ENCODE results near the gene EPHX1.
A peak's percentile ranks its signal among the peaks of the same experiment; 100 is the strongest.

Gene EPHX1

DNA sequence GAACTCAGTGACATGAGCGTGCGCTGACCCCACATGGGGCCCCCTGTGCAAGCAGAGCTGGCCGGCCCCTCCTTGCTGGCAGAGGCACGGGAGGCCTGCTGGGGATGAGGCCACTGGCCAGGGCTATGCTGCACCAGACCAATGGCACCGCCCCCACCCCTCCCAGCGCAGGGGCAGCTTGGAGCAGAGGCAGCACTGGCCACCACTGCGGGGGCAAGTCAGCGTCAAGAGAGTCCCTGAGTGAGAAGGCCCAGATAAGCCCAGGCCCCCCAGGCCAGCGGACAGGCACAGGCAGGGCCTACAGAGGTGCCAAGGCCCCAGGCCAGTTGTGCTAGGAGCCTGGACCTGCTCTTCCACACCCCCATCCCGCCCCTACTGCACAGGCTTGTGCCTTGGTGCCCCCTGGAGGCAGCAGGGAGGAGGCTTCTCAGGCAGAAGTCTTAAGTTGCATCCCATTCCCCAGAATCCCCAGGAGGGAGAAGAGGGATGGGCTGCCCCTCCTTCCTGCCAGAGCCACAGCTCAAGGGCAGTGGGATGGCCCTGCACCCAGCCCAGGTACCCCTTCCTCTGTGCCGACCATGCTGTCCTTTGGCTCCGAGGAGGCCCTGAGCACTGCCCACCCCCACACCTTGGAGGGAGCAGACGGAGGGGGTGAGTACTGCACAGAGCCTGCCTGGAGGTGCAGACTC, 35.8 kb downstream of the EPHX1 start:
- H3K9me3 ChIP-seq (ENCODE audit: low read length) = no peaks in the 10 kb centered on the region
- H3K36me3 ChIP-seq (ENCODE audit: insufficient read depth, low read length) = peaks cover 56% of the 10 kb centered on the region
- H3K27ac ChIP-seq (ENCODE audit: low read depth, low read length) = peak overlapping the region; percentile 61
- H3K9ac ChIP-seq (ENCODE audit: low read length) = no peak overlapping the region
- no peaks in the 10 kb centered on the region for H3K27me3 ChIP-seq (ENCODE audit: control insufficient read depth in 1 of 2, insufficient read depth in 2 of 2, low read length in 2 of 2)
- H3K4me3 ChIP-seq (ENCODE audit: low read depth in 1 of 2, low read length in 2 of 2) = no peak overlapping the region
- peaks cover 21% of the 10 kb centered on the region for H3K4me1 ChIP-seq (ENCODE audit: insufficient read depth, low read length)

DNA sequence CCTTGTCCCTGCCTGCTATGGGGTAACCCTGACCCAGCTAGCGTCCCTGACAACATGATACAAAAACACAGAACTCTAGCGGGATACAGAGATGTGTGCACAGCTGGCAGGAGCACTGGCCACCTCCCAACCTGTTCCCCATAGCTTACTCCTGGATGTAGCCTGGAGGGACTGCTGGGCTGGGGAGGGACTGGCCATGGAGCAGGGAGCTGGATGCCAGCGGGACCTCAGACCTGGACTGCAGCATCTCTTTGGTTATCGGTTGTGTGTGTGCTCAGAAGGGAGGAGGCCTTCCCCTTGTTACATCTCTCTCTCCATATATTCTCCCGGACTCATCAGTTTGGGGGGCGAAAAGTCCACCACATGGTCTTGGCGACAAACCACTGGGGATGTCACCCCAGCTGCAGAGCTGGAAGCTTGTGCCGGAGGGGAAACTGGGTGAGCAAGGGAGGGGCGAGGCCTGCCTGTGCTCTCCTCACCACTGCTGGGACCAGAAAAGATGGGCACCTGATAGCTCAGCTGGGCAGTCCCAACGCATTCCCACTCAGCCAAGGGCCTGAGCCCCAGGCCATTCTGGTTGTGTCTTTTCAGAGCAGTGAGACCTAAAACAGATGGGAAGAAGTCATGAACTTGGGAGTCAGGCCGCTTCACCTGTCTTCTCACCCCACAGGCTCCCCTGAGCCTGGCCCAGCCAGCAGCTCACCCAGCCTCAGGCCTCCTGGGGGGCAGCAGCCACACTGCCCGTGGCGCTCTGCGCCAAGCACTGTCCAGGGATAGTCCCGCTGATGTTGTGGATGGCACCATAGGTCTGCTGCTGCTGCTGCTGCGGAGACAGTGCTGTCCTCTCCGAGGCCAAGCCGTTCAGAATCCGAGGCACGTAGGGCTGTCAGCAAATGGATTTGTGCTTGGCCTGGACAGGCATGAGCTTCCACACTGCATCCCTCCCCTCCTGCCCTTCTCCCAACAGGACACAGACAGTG, 36.7 kb downstream of the EPHX1 start:
- peaks cover 21% of the 10 kb centered on the region for H3K4me1 ChIP-seq (ENCODE audit: insufficient read depth, low read length)
- no peaks in the 10 kb centered on the region for H3K9me3 ChIP-seq (ENCODE audit: low read length)
- peaks cover 56% of the 10 kb centered on the region for H3K36me3 ChIP-seq (ENCODE audit: insufficient read depth, low read length)
- H3K27ac ChIP-seq (ENCODE audit: low read depth, low read length) = no peak overlapping the region
- H3K27me3 ChIP-seq (ENCODE audit: control insufficient read depth in 1 of 2, insufficient read depth in 2 of 2, low read length in 2 of 2) = no peaks in the 10 kb centered on the region
- H3K4me3 ChIP-seq (ENCODE audit: low read depth in 1 of 2, low read length in 2 of 2) = no peak overlapping the region
- H3K9ac ChIP-seq (ENCODE audit: low read length) = no peak overlapping the region

DNA sequence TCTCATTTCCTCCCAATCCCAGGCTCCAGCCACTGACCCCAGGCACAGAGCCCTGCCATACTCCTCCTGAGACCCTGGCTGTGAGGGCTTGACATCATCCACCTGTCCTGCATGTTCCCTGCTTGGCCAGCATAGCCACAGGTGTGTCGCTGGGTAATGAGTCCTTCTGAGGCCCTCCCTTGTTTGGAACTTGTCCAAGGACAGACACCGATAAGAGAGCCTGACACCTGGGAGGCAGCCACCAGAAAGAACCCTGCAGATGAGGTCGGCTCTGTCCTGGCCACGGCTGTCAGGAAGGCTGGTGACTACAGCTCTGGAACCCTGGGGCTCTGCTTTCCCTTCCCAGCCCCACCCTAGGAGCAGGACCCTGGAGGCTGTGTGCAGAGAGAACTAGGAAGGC, 37.7 kb downstream of the EPHX1 start:
- Histone ChIP-seq H3K4me3 (ENCODE audit: low read depth in 1 of 2, low read length in 2 of 2) (no peak overlapping the region), H3K27me3 (ENCODE audit: control insufficient read depth in 1 of 2, insufficient read depth in 2 of 2, low read length in 2 of 2) (no peaks in the 10 kb centered on the region), H3K9ac (ENCODE audit: low read length) (no peak overlapping the region), H3K9me3 (ENCODE audit: low read length) (no peaks in the 10 kb centered on the region), H3K4me1 (ENCODE audit: insufficient read depth, low read length) (peaks cover 21% of the 10 kb centered on the region), H3K36me3 (ENCODE audit: insufficient read depth, low read length) (peaks cover 55% of the 10 kb centered on the region), H3K27ac (ENCODE audit: low read depth, low read length) (no peak overlapping the region)

DNA sequence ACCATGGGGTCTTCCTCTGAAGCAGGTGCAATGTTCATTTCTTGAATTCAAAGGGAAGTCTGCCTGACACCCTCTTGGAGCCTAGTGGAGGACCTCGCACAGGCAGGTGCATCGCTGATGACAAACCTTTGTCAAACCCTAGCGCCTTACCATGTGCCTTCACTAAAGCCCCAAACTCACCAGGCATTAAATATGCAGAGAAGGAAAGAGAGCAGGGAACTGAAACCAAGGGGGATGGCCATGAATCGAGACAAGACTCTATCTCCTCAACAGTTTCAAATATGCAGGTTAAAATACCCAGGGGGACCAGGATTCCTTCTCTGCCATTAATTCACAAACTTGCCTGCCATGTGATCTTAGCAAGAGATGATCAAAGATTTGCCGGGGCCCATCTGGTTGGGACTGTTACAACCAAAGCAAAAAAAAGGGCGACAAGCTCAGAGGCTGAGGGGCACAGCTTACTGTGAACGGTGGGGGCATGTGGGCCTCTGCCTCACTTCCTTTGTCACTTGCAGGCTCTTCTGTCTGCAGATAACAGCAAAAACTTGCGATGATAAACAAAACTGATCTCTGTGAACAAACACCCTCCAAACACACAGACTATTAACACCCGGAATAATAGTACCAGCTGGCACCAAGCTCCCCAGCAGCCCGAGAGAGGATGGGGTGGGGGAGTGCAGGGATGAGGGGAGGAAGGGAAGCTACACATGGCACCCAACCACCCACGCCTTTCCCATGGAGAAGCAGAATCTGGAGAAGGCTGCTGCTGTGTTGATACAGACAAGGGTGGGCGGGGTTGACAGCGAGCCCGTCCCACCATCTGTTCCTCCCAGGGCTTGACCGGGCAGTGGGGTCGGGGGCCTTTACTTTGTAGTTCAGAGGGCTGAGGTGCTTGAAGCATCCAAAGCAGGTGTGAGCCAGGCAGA, 38.4 kb downstream of the EPHX1 start:
- H3K4me1 ChIP-seq (ENCODE audit: insufficient read depth, low read length) = peaks cover 21% of the 10 kb centered on the region
- H3K9me3 ChIP-seq (ENCODE audit: low read length) = no peaks in the 10 kb centered on the region
- no peak overlapping the region for H3K4me3 ChIP-seq (ENCODE audit: low read depth in 1 of 2, low read length in 2 of 2)
- peaks cover 59% of the 10 kb centered on the region for H3K36me3 ChIP-seq (ENCODE audit: insufficient read depth, low read length)
- no peaks in the 10 kb centered on the region for H3K27me3 ChIP-seq (ENCODE audit: control insufficient read depth in 1 of 2, insufficient read depth in 2 of 2, low read length in 2 of 2)
- H3K27ac ChIP-seq (ENCODE audit: low read depth, low read length) = no peak overlapping the region
- no peak overlapping the region for H3K9ac ChIP-seq (ENCODE audit: low read length)

DNA sequence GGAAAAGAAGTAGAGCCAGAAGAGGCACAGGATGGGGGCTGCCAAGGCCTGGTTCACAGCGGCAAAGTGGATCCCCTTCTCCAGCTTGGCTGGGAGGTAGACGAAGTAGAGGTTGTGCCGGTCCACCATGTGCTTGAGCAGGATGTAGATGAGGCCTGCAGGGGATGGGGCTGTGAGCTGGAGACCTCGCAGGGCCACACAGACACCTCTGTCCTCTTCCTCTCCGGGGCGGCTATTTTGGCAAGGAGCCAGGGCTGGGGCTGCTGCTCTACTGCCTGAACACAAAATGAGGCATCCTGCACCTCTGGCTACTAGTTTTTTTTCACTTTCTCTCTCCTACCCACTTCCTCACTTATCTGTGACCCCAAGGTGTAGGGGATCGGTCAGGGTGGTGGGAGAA, 40.0 kb downstream of the EPHX1 start:
- no peak overlapping the region for H3K4me3 ChIP-seq (ENCODE audit: low read depth in 1 of 2, low read length in 2 of 2)
- H3K9me3 ChIP-seq (ENCODE audit: low read length) = no peaks in the 10 kb centered on the region
- H3K27me3 ChIP-seq (ENCODE audit: control insufficient read depth in 1 of 2, insufficient read depth in 2 of 2, low read length in 2 of 2) = no peaks in the 10 kb centered on the region
- peaks cover 70% of the 10 kb centered on the region for H3K36me3 ChIP-seq (ENCODE audit: insufficient read depth, low read length)
- H3K9ac ChIP-seq (ENCODE audit: low read length) = no peak overlapping the region
- H3K4me1 ChIP-seq (ENCODE audit: insufficient read depth, low read length) = peaks cover 21% of the 10 kb centered on the region
- H3K27ac ChIP-seq (ENCODE audit: low read depth, low read length) = no peak overlapping the region

DNA sequence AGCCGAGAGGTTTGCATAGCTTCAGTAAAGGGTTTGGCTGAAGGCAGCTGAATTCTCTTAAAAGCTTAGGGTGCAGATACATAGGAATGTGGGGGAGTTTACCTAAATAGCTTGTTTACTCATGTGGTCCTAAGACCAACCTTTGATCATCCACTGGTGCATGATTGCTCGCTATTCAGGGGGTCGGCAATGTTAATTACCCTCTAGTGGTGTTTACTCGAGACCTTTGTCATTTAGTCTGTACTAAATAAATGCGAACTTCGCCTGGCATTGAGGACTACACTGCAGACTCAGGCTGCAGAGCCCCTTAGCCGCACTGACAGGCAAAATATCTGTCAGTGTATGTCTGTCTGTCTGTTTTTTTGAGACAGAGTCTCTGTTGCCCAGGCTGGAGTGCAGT, 40.4 kb downstream of the EPHX1 start:
- Histone ChIP-seq H3K4me3 (ENCODE audit: low read depth in 1 of 2, low read length in 2 of 2) (no peak overlapping the region), H3K9ac (ENCODE audit: low read length) (no peak overlapping the region), H3K9me3 (ENCODE audit: low read length) (no peaks in the 10 kb centered on the region), H3K27ac (ENCODE audit: low read depth, low read length) (no peak overlapping the region), H3K27me3 (ENCODE audit: control insufficient read depth in 1 of 2, insufficient read depth in 2 of 2, low read length in 2 of 2) (no peaks in the 10 kb centered on the region), H3K4me1 (ENCODE audit: insufficient read depth, low read length) (peaks cover 20% of the 10 kb centered on the region), H3K36me3 (ENCODE audit: insufficient read depth, low read length) (peaks cover 72% of the 10 kb centered on the region)

DNA sequence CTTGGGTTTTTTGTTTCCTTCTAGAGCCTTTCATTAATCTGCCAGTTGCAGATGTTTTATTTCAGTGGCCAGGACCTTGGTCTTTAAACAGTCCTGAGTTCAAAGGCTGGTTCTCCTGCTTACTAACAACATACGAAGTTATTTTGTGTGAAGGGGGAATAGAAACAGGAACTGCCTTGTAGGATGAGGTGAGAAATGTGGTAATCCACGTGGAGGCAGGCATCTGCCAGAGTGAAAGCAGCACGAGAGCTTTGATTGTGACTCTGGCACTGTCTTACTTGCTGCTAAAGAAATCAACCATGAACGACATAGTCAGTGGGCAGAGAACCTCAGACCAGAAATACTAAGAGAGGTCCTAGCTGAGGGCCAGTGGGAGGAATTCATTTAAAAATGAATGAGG, 41.9 kb downstream of the EPHX1 start:
- no peak overlapping the region for H3K4me3 ChIP-seq (ENCODE audit: low read depth in 1 of 2, low read length in 2 of 2)
- no peaks in the 10 kb centered on the region for H3K9me3 ChIP-seq (ENCODE audit: low read length)
- H3K27ac ChIP-seq (ENCODE audit: low read depth, low read length) = no peak overlapping the region
- peaks cover 10% of the 10 kb centered on the region for H3K4me1 ChIP-seq (ENCODE audit: insufficient read depth, low read length)
- no peak overlapping the region for H3K9ac ChIP-seq (ENCODE audit: low read length)
- no peaks in the 10 kb centered on the region for H3K27me3 ChIP-seq (ENCODE audit: control insufficient read depth in 1 of 2, insufficient read depth in 2 of 2, low read length in 2 of 2)
- H3K36me3 ChIP-seq (ENCODE audit: insufficient read depth, low read length) = peaks cover 74% of the 10 kb centered on the region

DNA sequence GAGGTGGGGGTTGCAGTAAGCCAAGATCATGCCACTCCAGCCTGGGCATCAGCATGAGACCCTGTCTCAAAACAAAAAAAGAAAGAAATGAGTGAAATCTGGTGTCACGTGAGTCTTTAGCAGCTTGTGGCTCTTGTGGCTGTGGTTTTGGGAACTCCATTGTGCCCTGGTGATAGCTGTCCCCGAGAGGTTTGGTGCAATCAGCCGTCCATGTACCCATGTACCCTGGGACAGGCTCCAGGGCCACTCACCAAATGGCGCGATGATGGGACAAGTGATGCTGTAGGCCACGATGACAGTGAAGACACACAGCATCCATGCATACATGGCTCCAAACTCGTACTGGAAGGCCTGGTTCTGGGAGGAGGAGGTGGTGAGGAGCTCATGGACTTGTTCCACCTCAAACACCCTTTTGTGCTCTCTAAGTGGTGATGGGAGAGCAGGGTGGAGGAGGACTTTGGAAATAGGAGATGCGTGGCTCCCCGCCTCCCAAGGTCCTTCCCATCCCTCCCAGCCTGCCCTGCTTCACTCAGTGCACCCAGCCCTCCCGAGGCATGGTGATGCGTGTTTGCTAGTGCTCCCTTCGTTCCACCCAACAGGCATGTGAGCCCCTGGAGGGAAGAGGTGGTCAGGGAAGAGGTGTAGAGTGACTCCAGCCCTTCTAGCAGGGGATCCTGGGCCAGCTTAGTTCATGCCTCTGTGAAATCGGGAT, 42.6 kb downstream of the EPHX1 start:
- Histone ChIP-seq H3K27ac (ENCODE audit: low read depth, low read length) (no peak overlapping the region), H3K4me3 (ENCODE audit: low read depth in 1 of 2, low read length in 2 of 2) (no peak overlapping the region), H3K4me1 (ENCODE audit: insufficient read depth, low read length) (peaks cover 10% of the 10 kb centered on the region), H3K9me3 (ENCODE audit: low read length) (no peaks in the 10 kb centered on the region), H3K9ac (ENCODE audit: low read length) (no peak overlapping the region), H3K36me3 (ENCODE audit: insufficient read depth, low read length) (peaks cover 71% of the 10 kb centered on the region), H3K27me3 (ENCODE audit: control insufficient read depth in 1 of 2, insufficient read depth in 2 of 2, low read length in 2 of 2) (no peaks in the 10 kb centered on the region)

DNA sequence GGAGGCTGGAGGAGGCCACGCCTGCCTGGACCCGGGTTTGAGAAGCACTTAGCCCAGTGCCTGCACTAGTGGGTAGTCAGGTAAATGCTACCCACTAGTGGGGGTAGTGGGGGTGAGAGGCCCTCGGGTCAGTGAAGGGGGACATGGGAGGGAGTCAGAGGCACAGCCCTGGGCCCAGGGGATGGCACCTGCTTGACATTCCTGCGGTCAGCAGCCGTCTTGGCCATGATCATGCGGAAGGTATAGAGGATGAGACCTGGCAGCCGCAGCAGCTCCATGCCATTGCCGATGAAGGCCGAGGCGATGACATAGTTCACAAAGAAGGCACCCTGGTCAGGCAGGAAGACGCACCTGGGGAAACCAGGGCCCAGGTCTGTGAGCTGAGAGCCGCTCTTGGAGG, 43.5 kb downstream of the EPHX1 start:
- Histone ChIP-seq H3K9me3 (ENCODE audit: low read length) (no peaks in the 10 kb centered on the region), H3K4me3 (ENCODE audit: low read depth in 1 of 2, low read length in 2 of 2) (no peak overlapping the region), H3K4me1 (ENCODE audit: insufficient read depth, low read length) (peaks cover 10% of the 10 kb centered on the region), H3K36me3 (ENCODE audit: insufficient read depth, low read length) (peaks cover 66% of the 10 kb centered on the region), H3K9ac (ENCODE audit: low read length) (no peak overlapping the region), H3K27ac (ENCODE audit: low read depth, low read length) (no peak overlapping the region), H3K27me3 (ENCODE audit: control insufficient read depth in 1 of 2, insufficient read depth in 2 of 2, low read length in 2 of 2) (no peaks in the 10 kb centered on the region)

DNA sequence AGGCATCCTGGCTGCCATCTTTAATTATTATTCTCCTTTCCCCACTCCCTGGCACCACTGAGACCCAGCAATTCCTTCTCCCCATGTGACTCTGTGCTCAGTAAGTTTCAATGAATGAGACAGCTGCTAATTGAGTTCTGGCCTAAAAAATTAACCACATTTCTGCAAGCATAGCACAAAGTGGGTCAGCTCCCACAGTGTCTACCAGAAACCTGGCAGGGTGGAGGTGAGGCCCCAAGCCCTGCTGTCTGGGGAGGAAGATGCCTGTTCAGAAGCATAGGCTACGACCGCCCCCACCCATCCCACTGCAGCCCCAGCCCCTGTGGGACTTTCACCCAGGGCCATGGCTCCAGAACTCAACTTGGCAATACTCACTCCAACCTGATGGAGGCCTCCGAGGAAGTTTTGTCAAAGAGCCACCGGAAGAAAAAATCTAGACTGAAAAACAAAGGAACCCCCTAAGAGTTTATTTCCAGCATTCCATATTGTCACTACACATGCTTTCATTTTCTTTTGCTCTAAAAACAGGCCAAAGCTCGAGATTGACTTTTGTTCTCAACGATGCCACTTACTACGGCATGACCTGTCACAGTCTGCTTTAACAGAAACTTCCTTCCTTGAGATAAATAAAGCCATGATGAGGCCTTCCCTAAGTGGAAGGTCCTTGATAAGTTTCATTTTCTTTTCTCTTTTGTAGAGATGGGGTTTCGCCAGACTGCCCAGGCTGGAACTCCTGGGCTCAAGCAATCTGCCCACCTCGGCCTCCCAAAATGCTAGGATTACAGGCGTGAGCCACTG, 45.8 kb downstream of the EPHX1 start:
- Histone ChIP-seq H3K4me1 (ENCODE audit: insufficient read depth, low read length) (no peaks in the 10 kb centered on the region), H3K36me3 (ENCODE audit: insufficient read depth, low read length) (peaks cover 76% of the 10 kb centered on the region), H3K9ac (ENCODE audit: low read length) (no peak overlapping the region), H3K27ac (ENCODE audit: low read depth, low read length) (no peak overlapping the region), H3K4me3 (ENCODE audit: low read depth in 1 of 2, low read length in 2 of 2) (no peak overlapping the region), H3K9me3 (ENCODE audit: low read length) (no peaks in the 10 kb centered on the region), H3K27me3 (ENCODE audit: control insufficient read depth in 1 of 2, insufficient read depth in 2 of 2, low read length in 2 of 2) (no peaks in the 10 kb centered on the region)

Data from muscle layer of colon (tissue), 2 donors.